Measurements from ENCODE around the gene ZNF436. TPM values are rescaled to one million over a fixed set of nuclear protein-coding genes. Genes with fewer than 3 reads are reported as not detected.

ZNF436 gene
- total and polyA plus RNA-seq, 2 of the 13 experiments (the other 11 are each of a cell fraction or from before 2014, with no cell fraction given), result 4.3 to 9.9 TPM

DNA sequence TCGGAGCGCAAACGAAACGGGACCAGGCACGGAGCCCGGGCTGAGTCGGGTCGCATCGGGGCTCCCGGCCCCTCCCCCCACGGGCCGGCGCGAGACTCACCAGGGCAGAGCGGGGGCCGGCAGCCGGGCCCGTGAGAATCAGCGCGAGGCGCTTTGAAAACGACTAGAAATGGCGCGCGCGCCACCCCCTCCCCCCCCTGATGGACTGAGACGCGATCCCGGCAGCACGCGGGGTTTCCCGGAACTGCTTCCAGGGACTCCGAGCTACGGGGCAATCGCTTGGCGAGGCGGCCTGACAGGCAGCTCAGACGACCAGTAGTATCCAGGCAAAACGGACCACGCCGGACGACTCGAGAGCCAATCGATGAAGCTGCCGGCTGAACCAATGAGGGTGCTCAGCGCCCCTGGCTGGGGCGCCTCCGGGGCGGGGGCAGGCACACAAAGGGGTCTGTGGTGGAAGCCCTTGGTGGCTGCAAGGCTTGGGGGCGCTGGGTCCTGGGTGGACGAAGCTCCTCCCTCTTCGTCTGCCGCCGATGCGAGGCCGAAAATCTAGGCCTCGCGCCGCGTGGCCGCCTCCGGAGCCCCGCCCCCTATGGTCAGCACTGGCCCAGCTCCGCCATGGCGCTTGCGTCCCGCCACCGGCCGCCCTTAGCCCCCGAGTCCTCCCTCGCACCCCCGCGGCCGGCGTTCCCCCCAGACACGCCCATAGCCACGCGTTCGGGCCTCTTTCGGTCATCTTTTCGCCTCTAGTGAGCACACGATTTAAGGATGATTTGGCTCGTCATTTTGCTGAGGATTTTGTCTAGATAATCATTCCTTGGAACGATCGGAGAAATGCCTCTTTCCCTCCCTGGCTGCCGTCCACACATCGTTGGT, 25.3 kb downstream of the ZNF436 start, which contains the start of gene HNRNPR (continued):
- TF ChIP-seq, protein P1, sequence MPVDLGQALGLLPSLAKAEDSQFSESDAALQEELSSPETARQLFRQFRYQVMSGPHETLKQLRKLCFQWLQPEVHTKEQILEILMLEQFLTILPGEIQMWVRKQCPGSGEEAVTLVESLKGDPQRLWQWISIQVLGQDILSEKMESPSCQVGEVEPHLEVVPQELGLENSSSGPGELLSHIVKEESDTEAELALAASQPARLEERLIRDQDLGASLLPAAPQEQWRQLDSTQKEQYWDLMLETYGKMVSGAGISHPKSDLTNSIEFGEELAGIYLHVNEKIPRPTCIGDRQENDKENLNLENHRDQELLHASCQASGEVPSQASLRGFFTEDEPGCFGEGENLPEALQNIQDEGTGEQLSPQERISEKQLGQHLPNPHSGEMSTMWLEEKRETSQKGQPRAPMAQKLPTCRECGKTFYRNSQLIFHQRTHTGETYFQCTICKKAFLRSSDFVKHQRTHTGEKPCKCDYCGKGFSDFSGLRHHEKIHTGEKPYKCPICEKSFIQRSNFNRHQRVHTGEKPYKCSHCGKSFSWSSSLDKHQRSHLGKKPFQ (CRISPR knock-in tag; IDR thresholded peaks at IDR 0.05; ENCODE audit: insufficient replicate concordance), result peak; percentile 6
- TF ChIP-seq, protein P2, sequence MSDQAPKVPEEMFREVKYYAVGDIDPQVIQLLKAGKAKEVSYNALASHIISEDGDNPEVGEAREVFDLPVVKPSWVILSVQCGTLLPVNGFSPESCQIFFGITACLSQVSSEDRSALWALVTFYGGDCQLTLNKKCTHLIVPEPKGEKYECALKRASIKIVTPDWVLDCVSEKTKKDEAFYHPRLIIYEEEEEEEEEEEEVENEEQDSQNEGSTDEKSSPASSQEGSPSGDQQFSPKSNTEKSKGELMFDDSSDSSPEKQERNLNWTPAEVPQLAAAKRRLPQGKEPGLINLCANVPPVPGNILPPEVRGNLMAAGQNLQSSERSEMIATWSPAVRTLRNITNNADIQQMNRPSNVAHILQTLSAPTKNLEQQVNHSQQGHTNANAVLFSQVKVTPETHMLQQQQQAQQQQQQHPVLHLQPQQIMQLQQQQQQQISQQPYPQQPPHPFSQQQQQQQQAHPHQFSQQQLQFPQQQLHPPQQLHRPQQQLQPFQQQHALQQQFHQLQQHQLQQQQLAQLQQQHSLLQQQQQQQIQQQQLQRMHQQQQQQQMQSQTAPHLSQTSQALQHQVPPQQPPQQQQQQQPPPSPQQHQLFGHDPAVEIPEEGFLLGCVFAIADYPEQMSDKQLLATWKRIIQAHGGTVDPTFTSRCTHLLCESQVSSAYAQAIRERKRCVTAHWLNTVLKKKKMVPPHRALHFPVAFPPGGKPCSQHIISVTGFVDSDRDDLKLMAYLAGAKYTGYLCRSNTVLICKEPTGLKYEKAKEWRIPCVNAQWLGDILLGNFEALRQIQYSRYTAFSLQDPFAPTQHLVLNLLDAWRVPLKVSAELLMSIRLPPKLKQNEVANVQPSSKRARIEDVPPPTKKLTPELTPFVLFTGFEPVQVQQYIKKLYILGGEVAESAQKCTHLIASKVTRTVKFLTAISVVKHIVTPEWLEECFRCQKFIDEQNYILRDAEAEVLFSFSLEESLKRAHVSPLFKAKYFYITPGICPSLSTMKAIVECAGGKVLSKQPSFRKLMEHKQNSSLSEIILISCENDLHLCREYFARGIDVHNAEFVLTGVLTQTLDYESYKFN (CRISPR knock-in tag; conservative IDR thresholded peaks at IDR 0.05), result no peak; the same call in none of the 2 replicates
- peak; percentile 89 for TF ChIP-seq NRL (CRISPR knock-in tag; IDR thresholded peaks at IDR 0.05; ENCODE audit: borderline replicate concordance)
- TF ChIP-seq TBL1XR1 (IDR thresholded peaks at IDR 0.05; ENCODE audit: borderline replicate concordance, low read length, partially characterized antibody), result no peak
- 0 out of 2 replicates have a peak, but pooled peaks have one; percentile 28 for TF ChIP-seq RXRB (CRISPR knock-in tag; IDR thresholded peaks at IDR 0.05; ENCODE audit: borderline replicate concordance)
- TF ChIP-seq SMARCC2 (IDR thresholded peaks at IDR 0.05), result no peak
- no peak for TF ChIP-seq CBX2 (IDR thresholded peaks at IDR 0.05; ENCODE audit: low read depth, low read length)
- TF ChIP-seq CBX2 (CRISPR knock-in tag; IDR thresholded peaks at IDR 0.05; ENCODE audit: low read depth), result no peak
- TF ChIP-seq SMC3 (IDR thresholded peaks at IDR 0.05; ENCODE audit: low read length), result no peak
- TF ChIP-seq ZNF839 (CRISPR knock-in tag; IDR thresholded peaks at IDR 0.05; ENCODE audit: borderline replicate concordance), result 0 out of 2 replicates have a peak, but pooled peaks have one; percentile 32
- no peak for TF ChIP-seq ZKSCAN1 (IDR thresholded peaks at IDR 0.05; ENCODE audit: low read length)
- TF ChIP-seq RCOR2 (CRISPR knock-in tag; IDR thresholded peaks at IDR 0.05), result no peak
- no peak for TF ChIP-seq ZNF549 (CRISPR knock-in tag; IDR thresholded peaks at IDR 0.05)
- TF ChIP-seq MZF1 (CRISPR knock-in tag; IDR thresholded peaks at IDR 0.05; ENCODE audit: borderline replicate concordance), result no peak
- TF ChIP-seq, protein P3, sequence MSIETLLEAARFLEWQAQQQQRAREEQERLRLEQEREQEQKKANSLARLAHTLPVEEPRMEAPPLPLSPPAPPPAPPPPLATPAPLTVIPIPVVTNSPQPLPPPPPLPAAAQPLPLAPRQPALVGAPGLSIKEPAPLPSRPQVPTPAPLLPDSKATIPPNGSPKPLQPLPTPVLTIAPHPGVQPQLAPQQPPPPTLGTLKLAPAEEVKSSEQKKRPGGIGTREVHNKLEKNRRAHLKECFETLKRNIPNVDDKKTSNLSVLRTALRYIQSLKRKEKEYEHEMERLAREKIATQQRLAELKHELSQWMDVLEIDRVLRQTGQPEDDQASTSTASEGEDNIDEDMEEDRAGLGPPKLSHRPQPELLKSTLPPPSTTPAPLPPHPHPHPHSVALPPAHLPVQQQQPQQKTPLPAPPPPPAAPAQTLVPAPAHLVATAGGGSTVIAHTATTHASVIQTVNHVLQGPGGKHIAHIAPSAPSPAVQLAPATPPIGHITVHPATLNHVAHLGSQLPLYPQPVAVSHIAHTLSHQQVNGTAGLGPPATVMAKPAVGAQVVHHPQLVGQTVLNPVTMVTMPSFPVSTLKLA (IDR thresholded peaks at IDR 0.05), result peak; percentile 68
- TF ChIP-seq, protein P4, sequence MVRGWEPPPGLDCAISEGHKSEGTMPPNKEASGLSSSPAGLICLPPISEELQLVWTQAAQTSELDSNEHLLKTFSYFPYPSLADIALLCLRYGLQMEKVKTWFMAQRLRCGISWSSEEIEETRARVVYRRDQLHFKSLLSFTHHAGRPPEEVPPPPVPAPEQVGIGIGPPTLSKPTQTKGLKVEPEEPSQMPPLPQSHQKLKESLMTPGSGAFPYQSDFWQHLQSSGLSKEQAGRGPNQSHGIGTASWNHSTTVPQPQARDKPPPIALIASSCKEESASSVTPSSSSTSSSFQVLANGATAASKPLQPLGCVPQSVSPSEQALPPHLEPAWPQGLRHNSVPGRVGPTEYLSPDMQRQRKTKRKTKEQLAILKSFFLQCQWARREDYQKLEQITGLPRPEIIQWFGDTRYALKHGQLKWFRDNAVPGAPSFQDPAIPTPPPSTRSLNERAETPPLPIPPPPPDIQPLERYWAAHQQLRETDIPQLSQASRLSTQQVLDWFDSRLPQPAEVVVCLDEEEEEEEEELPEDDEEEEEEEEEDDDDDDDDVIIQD (CRISPR knock-in tag; IDR thresholded peaks at IDR 0.05; ENCODE audit: low read depth), result no peak
- TF ChIP-seq, protein P5, sequence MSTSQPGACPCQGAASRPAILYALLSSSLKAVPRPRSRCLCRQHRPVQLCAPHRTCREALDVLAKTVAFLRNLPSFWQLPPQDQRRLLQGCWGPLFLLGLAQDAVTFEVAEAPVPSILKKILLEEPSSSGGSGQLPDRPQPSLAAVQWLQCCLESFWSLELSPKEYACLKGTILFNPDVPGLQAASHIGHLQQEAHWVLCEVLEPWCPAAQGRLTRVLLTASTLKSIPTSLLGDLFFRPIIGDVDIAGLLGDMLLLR (CRISPR knock-in tag; IDR thresholded peaks at IDR 0.05), result peak; percentile 92
- TF ChIP-seq, protein P6, sequence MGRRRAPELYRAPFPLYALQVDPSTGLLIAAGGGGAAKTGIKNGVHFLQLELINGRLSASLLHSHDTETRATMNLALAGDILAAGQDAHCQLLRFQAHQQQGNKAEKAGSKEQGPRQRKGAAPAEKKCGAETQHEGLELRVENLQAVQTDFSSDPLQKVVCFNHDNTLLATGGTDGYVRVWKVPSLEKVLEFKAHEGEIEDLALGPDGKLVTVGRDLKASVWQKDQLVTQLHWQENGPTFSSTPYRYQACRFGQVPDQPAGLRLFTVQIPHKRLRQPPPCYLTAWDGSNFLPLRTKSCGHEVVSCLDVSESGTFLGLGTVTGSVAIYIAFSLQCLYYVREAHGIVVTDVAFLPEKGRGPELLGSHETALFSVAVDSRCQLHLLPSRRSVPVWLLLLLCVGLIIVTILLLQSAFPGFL (CRISPR knock-in tag; IDR thresholded peaks at IDR 0.05), result no peak
- TF ChIP-seq MED1 (CRISPR knock-in tag; IDR thresholded peaks at IDR 0.05), result peak; percentile 43; the same call in 1 of the 2 replicates

Data from HepG2 (cell line).